Chondrocyte (in vitro differentiated cells): Measurements from ENCODE around the gene FOXD4L6. TPM values are rescaled to one million over a fixed set of nuclear protein-coding genes. Genes with fewer than 3 reads are reported as not detected.
"Not testable (repeated sequence)": the region's sequence is repeated elsewhere in the genome, so short reads cannot be mapped to it uniquely, and the experiment has no call there.

Experiments used
- DNase-seq: peaks from one replicate; pipeline ENCODE4 v3.0.0; 2021; ENCODE audit warnings: mixed read lengths, low spot score
- H3K27ac Mint-ChIP-seq: one replicate; pipeline ENCODE4 v1.8.0; 2021; ENCODE audit warnings: mild to moderate bottlenecking, moderate library complexity, mixed read lengths; ENCODE audit not compliant: unreplicated experiment
- H3K27me3 Mint-ChIP-seq: 2 replicates; pipeline ENCODE4 v1.8.0; 2021; ENCODE audit warnings: low read depth, mixed read lengths
- H3K36me3 Mint-ChIP-seq: 2 replicates; pipeline ENCODE4 v1.8.0; 2021; ENCODE audit warnings: low read depth, mixed read lengths
- H3K4me1 Mint-ChIP-seq: 2 replicates; pipeline ENCODE4 v1.8.0; 2021; ENCODE audit warnings: low read depth, mild to moderate bottlenecking, mixed read lengths
- H3K4me3 Mint-ChIP-seq: one replicate; pipeline ENCODE4 v1.8.0; 2021; ENCODE audit warnings: mild to moderate bottlenecking, moderate library complexity, mixed read lengths; ENCODE audit not compliant: unreplicated experiment
- H3K9me3 Mint-ChIP-seq: 2 replicates; pipeline ENCODE4 v1.8.0; 2021; ENCODE audit warnings: low read depth, mixed read lengths
- long read RNA-seq: library from polyadenylated mRNA; stranded (forward); transcript quantifications from one replicate; pipeline ENCODE4 v2.0.0, GENCODE V29; 2021
- total RNA-seq: library from RNA; stranded (reverse); gene quantifications from 3 replicates; pipeline ENCODE4 v1.2.1, GENCODE V29; 2021

FOXD4L6 gene
- total RNA-seq = not detected in 3 replicates
- long read RNA-seq = 0 reads

GRCh38 chr9:41128581-41128980 is at the start of gene FOXD4L6:
FOXD4L6 (minus strand) TSS chr9:41128681; CDS start chr9:41128383, 298 bp downstream.
- not testable (repeated sequence) for H3K36me3 Mint-ChIP-seq, H3K27me3 Mint-ChIP-seq, H3K4me3 Mint-ChIP-seq, H3K9me3 Mint-ChIP-seq, DNase-seq, H3K27ac Mint-ChIP-seq, H3K4me1 Mint-ChIP-seq

GRCh38 chr9:41174994-41175393 is 46.5 kb upstream of the FOXD4L6 start:
- H3K27me3 Mint-ChIP-seq, H3K36me3 Mint-ChIP-seq, DNase-seq, H3K27ac Mint-ChIP-seq, H3K4me1 Mint-ChIP-seq, H3K4me3 Mint-ChIP-seq, H3K9me3 Mint-ChIP-seq: not testable (repeated sequence)

- not testable (repeated sequence) for H3K36me3 Mint-ChIP-seq, H3K4me1 Mint-ChIP-seq, H3K27me3 Mint-ChIP-seq, H3K9me3 Mint-ChIP-seq, DNase-seq, H3K27ac Mint-ChIP-seq, H3K4me3 Mint-ChIP-seq
Measured at GRCh38 chr9:41150116-41150515, 21.6 kb upstream of the FOXD4L6 start.

GRCh38 chr9:41141878-41142277 is 13.4 kb upstream of the FOXD4L6 start:
- DNase-seq = not testable (repeated sequence)

GRCh38 chr9:41126746-41127446 is 1.6 kb downstream of the FOXD4L6 start:
- H3K4me3 Mint-ChIP-seq, H3K27ac Mint-ChIP-seq, H3K36me3 Mint-ChIP-seq, DNase-seq, H3K4me1 Mint-ChIP-seq, H3K9me3 Mint-ChIP-seq, H3K27me3 Mint-ChIP-seq: not testable (repeated sequence)

More at GRCh38 chr9:41141878-41142277, 13.4 kb upstream of the FOXD4L6 start:
- H3K36me3 Mint-ChIP-seq, H3K9me3 Mint-ChIP-seq, H3K4me3 Mint-ChIP-seq, H3K27ac Mint-ChIP-seq, H3K4me1 Mint-ChIP-seq, H3K27me3 Mint-ChIP-seq: not testable (repeated sequence)

GRCh38 chr9:41125936-41126335 is 2.5 kb downstream of the FOXD4L6 start:
- not testable (repeated sequence) for DNase-seq, H3K9me3 Mint-ChIP-seq, H3K27me3 Mint-ChIP-seq, H3K4me3 Mint-ChIP-seq, H3K4me1 Mint-ChIP-seq, H3K36me3 Mint-ChIP-seq, H3K27ac Mint-ChIP-seq

- not testable (repeated sequence) for H3K9me3 Mint-ChIP-seq, H3K27me3 Mint-ChIP-seq, H3K36me3 Mint-ChIP-seq, DNase-seq, H3K4me1 Mint-ChIP-seq, H3K27ac Mint-ChIP-seq, H3K4me3 Mint-ChIP-seq
Measured at GRCh38 chr9:41125109-41125658, 3.3 kb downstream of the FOXD4L6 start.

- DNase-seq, H3K27me3 Mint-ChIP-seq, H3K9me3 Mint-ChIP-seq, H3K36me3 Mint-ChIP-seq, H3K4me3 Mint-ChIP-seq, H3K27ac Mint-ChIP-seq, H3K4me1 Mint-ChIP-seq: not testable (repeated sequence)
Measured at GRCh38 chr9:41124250-41125108, 4.0 kb downstream of the FOXD4L6 start.

GRCh38 chr9:41123812-41124211 is 4.7 kb downstream of the FOXD4L6 start:
- H3K27ac Mint-ChIP-seq, H3K4me1 Mint-ChIP-seq, H3K36me3 Mint-ChIP-seq, H3K27me3 Mint-ChIP-seq, H3K4me3 Mint-ChIP-seq, H3K9me3 Mint-ChIP-seq, DNase-seq: not testable (repeated sequence)

- not testable (repeated sequence) for H3K27ac Mint-ChIP-seq, H3K4me1 Mint-ChIP-seq, H3K27me3 Mint-ChIP-seq, DNase-seq, H3K36me3 Mint-ChIP-seq, H3K9me3 Mint-ChIP-seq, H3K4me3 Mint-ChIP-seq
Measured at GRCh38 chr9:41123396-41123795, 5.1 kb downstream of the FOXD4L6 start.

GRCh38 chr9:41120696-41121095 is 7.8 kb downstream of the FOXD4L6 start:
- not testable (repeated sequence) for H3K27me3 Mint-ChIP-seq, H3K9me3 Mint-ChIP-seq, H3K4me1 Mint-ChIP-seq, H3K4me3 Mint-ChIP-seq, H3K27ac Mint-ChIP-seq, H3K36me3 Mint-ChIP-seq, DNase-seq

GRCh38 chr9:41119719-41120118 is 8.8 kb downstream of the FOXD4L6 start:
- not testable (repeated sequence) for H3K27ac Mint-ChIP-seq, H3K36me3 Mint-ChIP-seq, DNase-seq, H3K27me3 Mint-ChIP-seq, H3K4me1 Mint-ChIP-seq, H3K9me3 Mint-ChIP-seq, H3K4me3 Mint-ChIP-seq
